Memory B cell (primary cell): ENCODE data around the gene CRADD.

Experiments
- ATAC-seq: fragments of 150-1000 bp; cut with Tn5 transposase; 2 replicates; pipeline ENCODE4 v1.10.0; 2021; ENCODE audit warnings: low read depth, mild to moderate bottlenecking, moderate library complexity
- DNase-seq, 2 donors: peaks; one replicate each; pipeline ENCODE4 v3.0.0; 2022; ENCODE audit warnings: low spot score in 2 of 2
- H3K27ac Mint-ChIP-seq: one replicate; pipeline ENCODE4 v1.8.0; 2022; ENCODE audit warnings: mild to moderate bottlenecking, moderate library complexity, mixed read lengths
- H3K27me3 Mint-ChIP-seq: one replicate; pipeline ENCODE4 v1.8.0; 2022; ENCODE audit warnings: mixed read lengths
- H3K36me3 Mint-ChIP-seq: one replicate; pipeline ENCODE4 v1.8.0; 2022; ENCODE audit warnings: mild to moderate bottlenecking, mixed read lengths
- H3K4me1 Mint-ChIP-seq: one replicate; pipeline ENCODE4 v1.8.0; 2022; ENCODE audit warnings: mixed read lengths
- H3K4me3 Mint-ChIP-seq: one replicate; pipeline ENCODE4 v1.8.0; 2022; ENCODE audit warnings: mild to moderate bottlenecking, moderate library complexity, mixed read lengths
- H3K9me3 Mint-ChIP-seq: one replicate; pipeline ENCODE4 v1.8.0; 2022; ENCODE audit warnings: mixed read lengths

CRADD gene

GRCh38 chr12:93723568-93723930 lies 46.4 kb downstream of the CRADD start:
- no peaks in the 10 kb centered on the region for H3K27me3 Mint-ChIP-seq
- peaks cover 24% of the 10 kb centered on the region for H3K36me3 Mint-ChIP-seq
- no peak overlapping the region for H3K27ac Mint-ChIP-seq
- H3K4me1 Mint-ChIP-seq: peaks cover 8% of the 10 kb centered on the region
- DNase-seq (no peak), ATAC-seq (no peak)
- H3K4me3 Mint-ChIP-seq: no peak overlapping the region
- H3K9me3 Mint-ChIP-seq: peaks cover 20% of the 10 kb centered on the region

- H3K4me3 Mint-ChIP-seq: no peak overlapping the region
- no peak overlapping the region for H3K27ac Mint-ChIP-seq
- no peaks in the 10 kb centered on the region for H3K27me3 Mint-ChIP-seq
- H3K36me3 Mint-ChIP-seq: peaks cover 21% of the 10 kb centered on the region
- DNase-seq (no peak), ATAC-seq (no peak)
- peaks cover 16% of the 10 kb centered on the region for H3K9me3 Mint-ChIP-seq
- peaks cover 8% of the 10 kb centered on the region for H3K4me1 Mint-ChIP-seq
These were observed 48.4 kb downstream of the CRADD start for GRCh38 chr12:93725531-93725930.

GRCh38 chr12:93727195-93727811 lies 50.1 kb downstream of the CRADD start:
- H3K4me3 Mint-ChIP-seq: no peak overlapping the region
- ATAC-seq: no peak
- H3K27ac Mint-ChIP-seq: no peak overlapping the region
- H3K9me3 Mint-ChIP-seq: peaks cover 6% of the 10 kb centered on the region
- peaks cover 13% of the 10 kb centered on the region for H3K36me3 Mint-ChIP-seq
- DNase-seq: no peak
- no peaks in the 10 kb centered on the region for H3K27me3 Mint-ChIP-seq
- peaks cover 8% of the 10 kb centered on the region for H3K4me1 Mint-ChIP-seq

- peaks cover 5% of the 10 kb centered on the region for H3K4me1 Mint-ChIP-seq
These were observed 50.7 kb downstream of the CRADD start for GRCh38 chr12:93727911-93728310.

GRCh38 chr12:93729934-93730333 lies 52.8 kb downstream of the CRADD start:
- no peak for DNase-seq
- Mint-ChIP-seq H3K4me3 (no peak overlapping the region), H3K27ac (no peak overlapping the region), H3K4me1 (peaks cover 17% of the 10 kb centered on the region), H3K27me3 (no peaks in the 10 kb centered on the region), H3K9me3 (peaks cover 1% of the 10 kb centered on the region), H3K36me3 (peaks cover 17% of the 10 kb centered on the region)
- no peak for ATAC-seq

More at GRCh38 chr12:93727911-93728310, 50.7 kb downstream of the CRADD start:
- DNase-seq: no peak
- Mint-ChIP-seq H3K27ac (no peak overlapping the region), H3K36me3 (peaks cover 12% of the 10 kb centered on the region), H3K9me3 (peaks cover 1% of the 10 kb centered on the region), H3K4me3 (no peak overlapping the region), H3K27me3 (no peaks in the 10 kb centered on the region)
- ATAC-seq: no peak

GRCh38 chr12:93733358-93733757 lies 56.2 kb downstream of the CRADD start:
- no peak overlapping the region for H3K4me3 Mint-ChIP-seq
- no peaks in the 10 kb centered on the region for H3K27me3 Mint-ChIP-seq
- DNase-seq: no peak
- ATAC-seq: no peak
- H3K27ac Mint-ChIP-seq: no peak overlapping the region
- H3K36me3 Mint-ChIP-seq: peaks cover 10% of the 10 kb centered on the region
- peaks cover 16% of the 10 kb centered on the region for H3K4me1 Mint-ChIP-seq
- no peaks in the 10 kb centered on the region for H3K9me3 Mint-ChIP-seq

- Mint-ChIP-seq H3K4me3 (no peak overlapping the region), H3K4me1 (peaks cover 16% of the 10 kb centered on the region), H3K36me3 (peaks cover 10% of the 10 kb centered on the region), H3K27me3 (no peaks in the 10 kb centered on the region), H3K27ac (no peak overlapping the region), H3K9me3 (no peaks in the 10 kb centered on the region)
- ATAC-seq: no peak
- no peak for DNase-seq
These were observed 56.8 kb downstream of the CRADD start for GRCh38 chr12:93733928-93734327.

- Mint-ChIP-seq H3K27me3 (no peaks in the 10 kb centered on the region), H3K4me3 (no peak overlapping the region), H3K27ac (no peak overlapping the region), H3K36me3 (peaks cover 10% of the 10 kb centered on the region), H3K9me3 (no peaks in the 10 kb centered on the region), H3K4me1 (peaks cover 16% of the 10 kb centered on the region)
- DNase-seq (no peak), ATAC-seq (no peak)
These were observed 57.6 kb downstream of the CRADD start for GRCh38 chr12:93734784-93735183.

GRCh38 chr12:93736640-93737178 lies 59.5 kb downstream of the CRADD start:
- H3K9me3 Mint-ChIP-seq: no peaks in the 10 kb centered on the region
- no peak overlapping the region for H3K4me3 Mint-ChIP-seq
- no peak for DNase-seq
- H3K27me3 Mint-ChIP-seq: no peaks in the 10 kb centered on the region
- ATAC-seq: no peak
- no peak overlapping the region for H3K27ac Mint-ChIP-seq
- peaks cover 22% of the 10 kb centered on the region for H3K4me1 Mint-ChIP-seq
- peaks cover 10% of the 10 kb centered on the region for H3K36me3 Mint-ChIP-seq

GRCh38 chr12:93737457-93738198 lies 60.5 kb downstream of the CRADD start:
- DNase-seq (no peak), ATAC-seq (no peak)
- Mint-ChIP-seq H3K27me3 (no peaks in the 10 kb centered on the region), H3K4me3 (no peak overlapping the region), H3K4me1 (peaks cover 25% of the 10 kb centered on the region), H3K9me3 (no peaks in the 10 kb centered on the region), H3K36me3 (peaks cover 10% of the 10 kb centered on the region), H3K27ac (peak overlapping the region; percentile 4)

GRCh38 chr12:93738199-93739058 lies 61.3 kb downstream of the CRADD start:
- DNase-seq (no peak), ATAC-seq (no peak)
- no peaks in the 10 kb centered on the region for H3K27me3 Mint-ChIP-seq
- H3K36me3 Mint-ChIP-seq: peaks cover 8% of the 10 kb centered on the region
- H3K9me3 Mint-ChIP-seq: no peaks in the 10 kb centered on the region
- peak overlapping the region; percentile 4 for H3K27ac Mint-ChIP-seq
- no peak overlapping the region for H3K4me3 Mint-ChIP-seq
- H3K4me1 Mint-ChIP-seq: peaks cover 25% of the 10 kb centered on the region

GRCh38 chr12:93740751-93741150 lies 63.6 kb downstream of the CRADD start:
- Mint-ChIP-seq H3K27ac (no peak overlapping the region), H3K27me3 (no peaks in the 10 kb centered on the region), H3K36me3 (peaks cover 2% of the 10 kb centered on the region), H3K4me1 (peaks cover 15% of the 10 kb centered on the region), H3K4me3 (no peak overlapping the region), H3K9me3 (no peaks in the 10 kb centered on the region)
- DNase-seq: no peak
- no peak for ATAC-seq

- Mint-ChIP-seq H3K36me3 (peaks cover 2% of the 10 kb centered on the region), H3K9me3 (no peaks in the 10 kb centered on the region), H3K27me3 (no peaks in the 10 kb centered on the region), H3K4me1 (peaks cover 15% of the 10 kb centered on the region), H3K27ac (peak overlapping the region; percentile 86), H3K4me3 (peak overlapping the region; percentile 88)
- DNase-seq (peak in 1 of 2 donors; percentile 0), ATAC-seq (peak; percentile 34)
These were observed 64.5 kb downstream of the CRADD start for GRCh38 chr12:93741659-93742109.
